HepG2 (cell line): ENCODE data around the gene IP6K1. TPM values are rescaled to one million over a fixed set of nuclear protein-coding genes. Genes with fewer than 3 reads are reported as not detected.

ENCODE experiments used
- ATAC-seq: fragments of 200-7000 bp; cut with Tn5 transposase; 3 replicates; pipeline ENCODE4 v1.9.1; 2020; ENCODE audit warnings: mild to moderate bottlenecking, moderate library complexity
- BruUV-seq: library from RNA; stranded (reverse); fragments of 400-500 nt; replicated peaks from 2 replicates; lab custom pipeline; 2021; lab: Mats Ljungman, UMichigan
- CTCF ChIA-PET: fragments of 300-600 bp; formaldehyde crosslinking; extraction: SDS; loops from one replicate; lab custom pipeline; 2021; ENCODE audit warnings: low total read pairs, inconsistent platforms, low intra/inter-chr PET ratio; lab: Yijun Ruan, JAX
- POLR2A ChIA-PET: fragments of 350-600 bp; sonication (Branson Sonifier 250); formaldehyde crosslinking; loops from one replicate; lab custom pipeline; 2020; ENCODE audit warnings: antibody characterized with exemption, inconsistent platforms; lab: Yijun Ruan, JAX
- DNase-seq: peaks from one replicate; pipeline ENCODE4 v3.0.0-alpha.2; 2015; ENCODE audit warnings: low spot score
- FAIRE-seq: peaks from 3 replicates; lab custom pipeline; 2011; peaks lifted over from hg19 to GRCh38; lab: Jason Lieb, UNC
- H2AFZ ChIP-seq: one replicate; pipeline ENCODE4 v1.6.1; 2011; ENCODE audit warnings: low read length, inconsistent platforms
- H3K27ac ChIP-seq: fragments of 300-600 bp; 3 replicates; pipeline ENCODE4 v1.8.0; 2011; ENCODE audit warnings: mixed run types, mild to moderate bottlenecking, mixed read lengths, low read length, inconsistent platforms; ENCODE audit not compliant: insufficient read depth; ENCODE audit errors: extremely low read length
- H3K27me3 ChIP-seq, 2 experiments: fragments of 200-600 bp in 1 of 2; 2 replicates in 1 of 2; 3 replicates in 1 of 2; pipeline versions ENCODE4 v1.6.0 to v1.8.0; 2011; ENCODE audit warnings: low read length in 2 of 2, mild to moderate bottlenecking in 2 of 2, moderate library complexity in 2 of 2, inconsistent platforms in 1 of 2; ENCODE audit not compliant: insufficient read depth in 2 of 2, control insufficient read depth in 1 of 2
- H3K36me3 ChIP-seq, 2 experiments: fragments of 200-600 bp in 1 of 2; replicated peaks in 1 of 2; 2 replicates in 1 of 2; 3 replicates in 1 of 2; pipeline versions ENCODE4 v1.5.1 to v1.8.0; 2011; ENCODE audit warnings: low read length in 2 of 2, inconsistent platforms in 1 of 2; ENCODE audit not compliant: insufficient read depth in 2 of 2, control insufficient read depth in 1 of 2
- H3K4me1 ChIP-seq: 2 replicates; pipeline ENCODE4 v1.5.1; 2012; ENCODE audit warnings: low read length, inconsistent platforms; ENCODE audit not compliant: insufficient read depth
- H3K4me2 ChIP-seq: 2 replicates; pipeline ENCODE4 v1.6.0; 2011; ENCODE audit warnings: low read depth, low read length, inconsistent platforms
- H3K4me3 ChIP-seq, 3 experiments: fragments of 200-600 bp in 1 of 3; sonication (generic), shearing (Covaris generic) in 1 of 3; replicated peaks in 1 of 3; 2 replicates each; pipeline ENCODE4 v1.5.1; 2011 to 2016; ENCODE audit warnings: low read length in 3 of 3, inconsistent platforms in 2 of 3, low read depth in 2 of 3, mild to moderate bottlenecking in 2 of 3, control low read depth in 1 of 3, mixed read lengths in 1 of 3; ENCODE audit not compliant: insufficient read depth in 1 of 3
- H3K79me2 ChIP-seq: one replicate; pipeline ENCODE4 v1.6.1; 2011; ENCODE audit warnings: low read length, inconsistent platforms; ENCODE audit not compliant: insufficient read depth
- H3K9ac ChIP-seq: 2 replicates; pipeline ENCODE4 v1.6.0; 2011; ENCODE audit warnings: mild to moderate bottlenecking, low read depth, low read length, inconsistent platforms; ENCODE audit not compliant: insufficient read depth
- H3K9me3 ChIP-seq: 2 replicates; pipeline ENCODE4 v1.5.1; 2012; ENCODE audit warnings: mild to moderate bottlenecking, low read length
- H4K20me1 ChIP-seq: 2 replicates; pipeline ENCODE4 v1.6.0; 2011; ENCODE audit warnings: inconsistent platforms, mild to moderate bottlenecking, low read length, moderate library complexity; ENCODE audit not compliant: insufficient read depth
- CEBPB ChIP-seq: IDR thresholded peaks from 2 replicates; pipeline ENCODE4 v1.6.1; 2011; ENCODE audit warnings: low read depth, low read length, improper control_type of control experiment, borderline replicate concordance
- ESRRA ChIP-seq: sonication (generic); formaldehyde crosslinking; IDR thresholded peaks from 2 replicates; pipeline ENCODE4 v1.5.1; 2020; ENCODE audit warnings: mild to moderate bottlenecking, low read depth, missing genetic modification reagents
- HNF4A ChIP-seq: sonication (generic); formaldehyde crosslinking; IDR thresholded peaks from 2 replicates; pipeline ENCODE4 v1.4.0; 2020; ENCODE audit warnings: missing genetic modification reagents
- NCOR1 ChIP-seq: fragments of 200-600 bp; sonication (generic); IDR thresholded peaks from 2 replicates; pipeline ENCODE4 v1.7.0; 2017; ENCODE audit warnings: antibody characterized with exemption, low read length, borderline replicate concordance
- NR2C2 ChIP-seq: sonication (generic); formaldehyde crosslinking; IDR thresholded peaks from 2 replicates; pipeline ENCODE4 v1.4.0; 2020; ENCODE audit warnings: missing genetic modification reagents, mild to moderate bottlenecking, moderate library complexity, borderline replicate concordance
- NR2F1 ChIP-seq, 2 experiments: fragments of 450-650 bp in 1 of 2; formaldehyde crosslinking in 1 of 2; IDR thresholded peaks; 2 replicates each; pipeline versions ENCODE4 v1.5.0 to v1.6.1; 2016 to 2020; ENCODE audit warnings: mild to moderate bottlenecking in 1 of 2, missing compliant biosample characterization in 1 of 2, missing genetic modification reagents in 1 of 2, moderate library complexity in 1 of 2
- NR2F2 ChIP-seq: IDR thresholded peaks from 2 replicates; pipeline ENCODE4 v1.6.1; 2012; ENCODE audit warnings: low read depth, inconsistent platforms, borderline replicate concordance
- NR2F6 ChIP-seq, 2 experiments: IDR thresholded peaks; 2 replicates each; pipeline ENCODE4 v1.6.1; 2016; ENCODE audit warnings: antibody characterized with exemption in 1 of 2, mild to moderate bottlenecking in 1 of 2
- PHF21A ChIP-seq: sonication (generic); formaldehyde crosslinking; IDR thresholded peaks from 2 replicates; pipeline ENCODE4 v1.5.0; 2020; ENCODE audit warnings: mild to moderate bottlenecking, missing genetic modification reagents
- SAP130 ChIP-seq: IDR thresholded peaks from 2 replicates; pipeline ENCODE4 v1.6.1; 2016; ENCODE audit warnings: low read depth
- SOX13 ChIP-seq, 3 experiments: fragments of 450-650 bp in 1 of 3; sonication (generic) in 1 of 3; formaldehyde crosslinking in 1 of 3; IDR thresholded peaks in 2 of 3; conservative IDR thresholded peaks in 1 of 3; 2 replicates each; pipeline versions ENCODE4 v1.5.0 to v1.6.1; 2016 to 2020; ENCODE audit warnings: antibody characterized with exemption in 1 of 3, mild to moderate bottlenecking in 1 of 3, missing compliant biosample characterization in 1 of 3, missing genetic modification reagents in 1 of 3, moderate library complexity in 1 of 3
- TAF15 ChIP-seq: fragments of 200-400 bp; formaldehyde crosslinking; IDR thresholded peaks from one replicate; pipeline ENCODE4 v1.6.1; 2018; ENCODE audit warnings: mild to moderate bottlenecking, low read depth, low read length; ENCODE audit not compliant: poor library complexity, severe bottlenecking
- TEAD3 ChIP-seq: optimal IDR thresholded peaks from 2 replicates; pipeline ENCODE3; 2016; ENCODE audit warnings: borderline replicate concordance
- XRCC5 ChIP-seq: fragments of 200-400 bp; formaldehyde crosslinking; optimal IDR thresholded peaks from 2 replicates; pipeline ENCODE3; 2017; ENCODE audit warnings: mild to moderate bottlenecking, low read length
- ZNF101 ChIP-seq: sonication (generic); formaldehyde crosslinking; IDR thresholded peaks from 2 replicates; pipeline ENCODE4 v1.4.0; 2020; ENCODE audit warnings: mild to moderate bottlenecking, low read depth, missing genetic modification reagents, borderline replicate concordance
- ZNF251 ChIP-seq: sonication (generic); formaldehyde crosslinking; IDR thresholded peaks from 2 replicates; pipeline ENCODE4 v1.9.0; 2021; ENCODE audit warnings: mild to moderate bottlenecking, missing genetic modification reagents
- ZNF484 ChIP-seq: sonication (generic); formaldehyde crosslinking; IDR thresholded peaks from 2 replicates; pipeline ENCODE4 v1.5.1; 2020; ENCODE audit warnings: mild to moderate bottlenecking, low read depth, missing genetic modification reagents, borderline replicate concordance
- ZNF770 ChIP-seq: sonication (generic); formaldehyde crosslinking; IDR thresholded peaks from 2 replicates; pipeline ENCODE4 v1.5.0; 2020; ENCODE audit warnings: mild to moderate bottlenecking, missing genetic modification reagents
- ZNF850 ChIP-seq: sonication (generic); formaldehyde crosslinking; conservative IDR thresholded peaks from 2 replicates; pipeline ENCODE4 v1.9.0; 2021; ENCODE audit warnings: mild to moderate bottlenecking, missing genetic modification reagents
- WGBS: methylation state at CpG from one replicate; pipeline ENCODE4 v1.1.6; 2017; ENCODE audit warnings: low lambda C conversion rate; 5-methylcytosine and 5-hydroxymethylcytosine counted together
- in situ Hi-C: cut with HindIII; loops from 2 replicates; pipeline ENCODE4 v1.10.0; 2017; ENCODE audit warnings: low pct_unique_long_range_greater_than_20kb; ENCODE audit not compliant: extremely low pct_ligation_motif_present
- intact Hi-C: fragments of 100-400 bp; cut with micrococcal nuclease; formaldehyde crosslinking; loops from one replicate; pipeline ENCODE4 v1.10.0; 2022; ENCODE audit not compliant: unreplicated experiment
- polyA plus RNA-seq, 8 experiments: library from polyadenylated mRNA; depleted of rRNA in 3 of 8; stranded (reverse) in 7 of 8; unstranded in 1 of 8; fragments of >200 nt; fragmentation: Illumina TruSeq in 4 of 8; extraction: Trizol in 4 of 8; gene quantifications; 2 replicates each; pipeline versions ENCODE4 v1.2.1 to v1.2.3, GENCODE V29; 2011 to 2016; ENCODE audit warnings: low read depth in 4 of 8, missing spikeins in 1 of 8, mixed read lengths in 1 of 8; ENCODE audit not compliant: insufficient read depth in 1 of 8
- total RNA-seq, 5 experiments: library from RNA; depleted of rRNA; stranded (reverse); fragments of >200 nt; fragmentation: Illumina TruSeq; extraction: Trizol; gene quantifications; 2 replicates each; pipeline ENCODE4 v1.2.3, GENCODE V29; 2016; ENCODE audit warnings: low read depth in 1 of 5

IP6K1 gene
- total and polyA plus RNA-seq, 2 of the 13 experiments (the other 11 are each of a cell fraction or from before 2014, with no cell fraction given): 17.7 to 29.7 TPM

DNA sequence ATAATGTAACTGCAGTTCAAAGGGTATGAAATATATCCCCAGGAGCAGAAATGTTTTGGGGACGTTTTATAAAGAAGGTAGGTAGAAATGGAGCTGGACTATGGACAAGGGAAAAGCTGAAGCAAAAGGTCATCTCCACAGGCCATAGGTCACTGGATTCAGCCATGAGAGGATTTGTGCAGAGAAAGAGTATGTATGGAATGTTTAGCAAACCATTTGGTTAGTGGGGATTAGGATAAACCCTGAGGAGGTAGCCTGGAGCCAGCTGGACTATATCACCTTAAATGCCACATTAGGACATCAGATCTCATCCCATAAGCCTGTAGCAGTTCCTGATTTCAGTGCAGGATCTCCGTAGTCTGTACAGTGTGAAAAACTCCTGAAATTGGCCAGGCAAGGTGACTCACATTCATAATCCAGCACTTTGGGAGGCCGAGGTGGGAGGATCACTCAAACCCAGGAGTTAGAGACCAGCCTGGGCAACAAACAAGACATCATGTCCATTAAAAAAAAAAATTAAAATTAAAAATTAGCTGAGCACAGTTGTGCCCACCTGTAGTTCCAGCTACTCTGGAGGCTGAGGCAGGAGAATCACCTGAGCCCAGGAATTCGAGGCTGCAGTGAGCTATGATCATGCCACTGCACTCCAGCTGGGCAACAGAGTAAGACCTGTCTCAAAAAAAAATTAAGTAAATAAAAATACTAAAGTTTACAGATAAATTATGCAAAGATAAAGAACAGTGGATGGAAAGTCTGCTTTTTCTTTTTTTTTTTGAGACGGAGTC lies 4.7 kb downstream of the IP6K1 start:
- peak; percentile 56 for DNase-seq
- in situ Hi-C loops: no loop called here
- Histone ChIP-seq H3K4me2 (peak overlapping the region; percentile 25), H2AFZ (no peak overlapping the region), H3K79me2 (peaks cover 73% of the 10 kb centered on the region), H3K27me3 (no peaks in the 10 kb centered on the region; a peak in 1 of 5 replicates), H4K20me1 (peaks cover 9% of the 10 kb centered on the region; the same call in 1 of the 2 replicates), H3K4me1 (peaks cover 51% of the 10 kb centered on the region), H3K36me3 (peaks cover 3 to 13% of the 10 kb centered on the region in 2 experiments; a peak in 3 of 5 replicates), H3K27ac (peak overlapping the region; percentile 60), H3K4me3 (no peak overlapping the region), H3K9ac (no peak overlapping the region), H3K9me3 (no peaks in the 10 kb centered on the region)
- ATAC-seq: peak; percentile 32
- WGBS: 67% methylated on average over 5 of the region's 5 CpGs
- intact Hi-C loops: no loop called here
- ChIA-PET POLR2A (interaction anchor here (0.6 kb wide), 1 partner anchor 32 kb away, joined by 3 read pairs; no protein-coding TSS in a partner anchor), CTCF (no interaction called here)
- no TSS peak for BruUV-seq
- peak; percentile 48 for FAIRE-seq
- 0 out of 2 replicates have a peak, but pooled peaks have one; percentile 16 for TF ChIP-seq SAP130 (CRISPR knock-in tag)
- no peak for TF ChIP-seq CEBPB
- TF ChIP-seq XRCC5: no peak
- peak; percentile 59 to 79; a peak in 3 of 4 replicates for TF ChIP-seq NR2F1 (CRISPR knock-in tag; IDR thresholded peaks at IDR 0.05)
- no peak for TF ChIP-seq ZNF251 (CRISPR knock-in tag)
- TF ChIP-seq TAF15: no peak
- TF ChIP-seq ZNF101: no peak
- TF ChIP-seq HNF4A (CRISPR knock-in tag): peak; percentile 79
- peak; percentile 78; the same call in 1 of the 2 replicates for TF ChIP-seq ZNF770 (CRISPR knock-in tag)
- TF ChIP-seq PHF21A (CRISPR knock-in tag): peak; percentile 22; the same call in 1 of the 2 replicates
- TF ChIP-seq NR2F6 (IDR thresholded peaks at IDR 0.05): peak; percentile 86
- peak; percentile 90 for TF ChIP-seq NR2F6 (CRISPR knock-in tag; IDR thresholded peaks at IDR 0.05)
- TF ChIP-seq NCOR1: peak; percentile 73; the same call in 1 of the 2 replicates
- TF ChIP-seq TEAD3 (CRISPR knock-in tag): peak; percentile 71
- no peak for TF ChIP-seq ZNF484 (CRISPR knock-in tag)
- TF ChIP-seq NR2C2: no peak
- no peak for TF ChIP-seq SOX13 (IDR thresholded peaks at IDR 0.05)
- 0 out of 4 replicates have a peak, but pooled peaks of 1 of the 2 experiments have one; percentile 15 for TF ChIP-seq SOX13 (CRISPR knock-in tag; conservative IDR thresholded peaks at IDR 0.05 in 1 of 2, IDR thresholded peaks at IDR 0.05 in 1 of 2)
- TF ChIP-seq ESRRA (CRISPR knock-in tag): 0 out of 2 replicates have a peak, but pooled peaks have one; percentile 27
- peak; percentile 59; the same call in 1 of the 2 replicates for TF ChIP-seq NR2F2
- TF ChIP-seq ZNF850: 0 out of 2 replicates have a peak, but pooled peaks have one; percentile 73
